Measurements from ENCODE around the gene RTN4R.

DNA sequence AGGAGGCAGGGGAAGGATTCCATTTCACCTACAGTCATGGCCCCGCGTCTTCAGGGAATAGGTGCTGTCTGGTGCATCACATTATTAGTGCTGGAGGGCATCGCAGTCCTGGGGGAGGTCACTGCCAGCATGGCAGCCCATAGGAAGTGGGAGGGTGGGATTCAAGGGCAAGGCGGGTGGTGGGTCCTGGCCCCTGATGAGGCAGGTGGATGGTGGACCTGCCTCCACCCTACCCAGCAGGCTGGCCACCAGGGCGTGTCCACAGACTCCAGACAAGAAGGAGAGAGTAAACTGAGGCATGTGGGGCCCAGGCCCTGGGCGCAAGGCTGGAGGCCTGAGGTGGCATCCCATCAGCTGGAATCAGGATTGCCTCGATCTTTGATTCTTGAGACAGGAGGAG, 53.3 kb downstream of the RTN4R start:
- TF ChIP-seq CTCF (IDR thresholded peaks at IDR 0.05): no peak
- no peak for TF ChIP-seq POLR2A (IDR thresholded peaks at IDR 0.05)

Measured in upper lobe of left lung (tissue), 4 donors.